Suprapubic skin (tissue), 4 donors: Measurements from ENCODE around the gene PDIK1L. TPM values are rescaled to one million over a fixed set of nuclear protein-coding genes. Genes with fewer than 3 reads are reported as not detected.
A peak's percentile ranks its signal among the peaks of the same experiment; 100 is the strongest.

ENCODE experiments used
- DNase-seq, 2 donors: peaks; one replicate each; pipeline ENCODE4 v3.0.0-alpha.2; 2019; ENCODE audit warnings: low spot score in 2 of 2
- H3K27ac ChIP-seq: fragments of 200-600 bp; sonication (generic); one replicate; pipeline ENCODE4 v1.5.1; 2019
- H3K27me3 ChIP-seq: fragments of 200-600 bp; sonication (generic); one replicate; pipeline ENCODE4 v1.5.1; 2019
- H3K36me3 ChIP-seq: fragments of 200-600 bp; sonication (generic); one replicate; pipeline ENCODE4 v1.5.1; 2019
- H3K4me1 ChIP-seq: fragments of 200-600 bp; sonication (generic); one replicate; pipeline ENCODE4 v1.5.1; 2019
- H3K4me3 ChIP-seq: fragments of 200-600 bp; sonication (generic); one replicate; pipeline ENCODE4 v1.5.1; 2019; ENCODE audit warnings: mild to moderate bottlenecking
- H3K9me3 ChIP-seq: fragments of 200-600 bp; sonication (generic); one replicate; pipeline ENCODE4 v1.5.1; 2019
- CTCF ChIP-seq, 2 donors: fragments of 200-600 bp in 1 of 2; fragments of 450-650 bp in 1 of 2; sonication (generic) in 1 of 2; IDR thresholded peaks; one replicate each; pipeline ENCODE4 v1.5.1; 2016 to 2019; ENCODE audit warnings: antibody characterized with exemption in 2 of 2, mild to moderate bottlenecking in 1 of 2, moderate library complexity in 1 of 2
- EP300 ChIP-seq: sonication (generic); formaldehyde crosslinking; IDR thresholded peaks from one replicate; pipeline ENCODE4 v1.6.1; 2017; ENCODE audit warnings: antibody characterized with exemption
- POLR2A ChIP-seq, 2 donors: fragments of 450-650 bp; IDR thresholded peaks; one replicate each; pipeline ENCODE4 v1.6.1; 2017; ENCODE audit warnings: antibody characterized with exemption in 2 of 2, mild to moderate bottlenecking in 2 of 2, moderate library complexity in 2 of 2
- POLR2AphosphoS5 ChIP-seq, 3 donors: sonication (generic); formaldehyde crosslinking; IDR thresholded peaks; one replicate each; pipeline ENCODE4 v1.6.1; 2017; ENCODE audit warnings: antibody characterized with exemption in 3 of 3
- WGBS: methylation state at CpG from one replicate; pipeline ENCODE4 v1.1.5; 2018; 5-methylcytosine and 5-hydroxymethylcytosine counted together
- total RNA-seq, 4 donors: library from RNA; depleted of rRNA; stranded (reverse); fragments of >200 nt; gene quantifications; one replicate each; pipeline ENCODE4 v1.1.0, GENCODE V29; 2016

The PDIK1L gene
- total RNA-seq, 4 donors from 2014 or later = 9.1 to 14.1 (median 10.0) TPM

GRCh38 chr1:26161415-26162219 lies 50.0 kb downstream of the PDIK1L start:
- H3K36me3 ChIP-seq = no peaks in the 10 kb centered on the region
- H3K4me3 ChIP-seq = peak overlapping the region; percentile 65
- no peak for TF ChIP-seq CTCF (IDR thresholded peaks at IDR 0.05)
- no peak for TF ChIP-seq POLR2AphosphoS5 (IDR thresholded peaks at IDR 0.05)
- TF ChIP-seq EP300 = no peak
- TF ChIP-seq POLR2A (IDR thresholded peaks at IDR 0.05) = no peak
- under 1% methylated on average over 46 of the region's 98 CpGs for WGBS
- peaks cover 27% of the 10 kb centered on the region for H3K4me1 ChIP-seq
- no peak for DNase-seq
- no peak overlapping the region for H3K27ac ChIP-seq
- H3K9me3 ChIP-seq = no peaks in the 10 kb centered on the region
- peaks cover 29% of the 10 kb centered on the region for H3K27me3 ChIP-seq

GRCh38 chr1:26162220-26162709 lies 50.6 kb downstream of the PDIK1L start:
- H3K9me3 ChIP-seq = no peaks in the 10 kb centered on the region
- H3K4me1 ChIP-seq = peaks cover 27% of the 10 kb centered on the region
- peak overlapping the region; percentile 65 for H3K4me3 ChIP-seq
- WGBS = 25% methylated on average over 21 of the region's 21 CpGs
- TF ChIP-seq POLR2AphosphoS5 (IDR thresholded peaks at IDR 0.05) (no peak), EP300 (no peak), CTCF (IDR thresholded peaks at IDR 0.05) (no peak), POLR2A (IDR thresholded peaks at IDR 0.05) (no peak)
- no peak overlapping the region for H3K27ac ChIP-seq
- H3K27me3 ChIP-seq = peaks cover 23% of the 10 kb centered on the region
- DNase-seq = no peak
- H3K36me3 ChIP-seq = no peaks in the 10 kb centered on the region

- DNase-seq = no peak
- Histone ChIP-seq H3K27ac (no peak overlapping the region), H3K4me1 (peaks cover 27% of the 10 kb centered on the region), H3K4me3 (peak overlapping the region; percentile 57), H3K36me3 (no peaks in the 10 kb centered on the region), H3K27me3 (peaks cover 12% of the 10 kb centered on the region), H3K9me3 (no peaks in the 10 kb centered on the region)
- 76% methylated on average over 7 of the region's 9 CpGs for WGBS
- TF ChIP-seq POLR2A (IDR thresholded peaks at IDR 0.05) = no peak
- TF ChIP-seq EP300 = no peak
- TF ChIP-seq POLR2AphosphoS5 (IDR thresholded peaks at IDR 0.05) = no peak
- no peak for TF ChIP-seq CTCF (IDR thresholded peaks at IDR 0.05)
Observed at GRCh38 chr1:26163684-26164035, 52.0 kb downstream of the PDIK1L start.

GRCh38 chr1:26164036-26164860 lies 52.6 kb downstream of the PDIK1L start:
- no peaks in the 10 kb centered on the region for H3K36me3 ChIP-seq
- DNase-seq = no peak
- 13% methylated on average over 28 of the region's 72 CpGs for WGBS
- H3K4me3 ChIP-seq = peak overlapping the region; percentile 57
- peaks cover 30% of the 10 kb centered on the region for H3K4me1 ChIP-seq
- TF ChIP-seq CTCF (IDR thresholded peaks at IDR 0.05) (peak; percentile 56 to 90), EP300 (no peak)
- no peak overlapping the region for H3K27ac ChIP-seq
- H3K27me3 ChIP-seq = peaks cover 8% of the 10 kb centered on the region
- H3K9me3 ChIP-seq = no peaks in the 10 kb centered on the region
